Retina (tissue), 1 donor: ENCODE measurements around the gene URM1.
"Not testable (repeated sequence)": the region's sequence is repeated elsewhere in the genome, so short reads cannot be mapped to it uniquely, and the experiment has no call there.

Experiments used
- DNase-seq: peaks from one replicate; pipeline ENCODE4 v3.0.0-alpha.2; 2016

URM1 gene

GRCh38 chr9:128412120-128412790 lies 41.1 kb downstream of the URM1 start:
- peak; percentile 89 for DNase-seq

GRCh38 chr9:128413728-128414127 lies 42.6 kb downstream of the URM1 start:
- DNase-seq, result not testable (repeated sequence)

- no peak for DNase-seq
These were observed 43.3 kb downstream of the URM1 start for GRCh38 chr9:128414461-128414860.

- DNase-seq, result no peak
These were observed 44.1 kb downstream of the URM1 start for GRCh38 chr9:128415281-128415680.

- no peak for DNase-seq
These were observed 44.8 kb downstream of the URM1 start for GRCh38 chr9:128416014-128416413.

- no peak for DNase-seq
These were observed 45.4 kb downstream of the URM1 start for GRCh38 chr9:128416432-128417019.

GRCh38 chr9:128419061-128419925 lies 48.1 kb downstream of the URM1 start:
- DNase-seq, result peak; percentile 41

- peak; percentile 91 for DNase-seq
These were observed 49.0 kb downstream of the URM1 start for GRCh38 chr9:128420060-128420650.

- peak; percentile 78 for DNase-seq
These were observed 49.7 kb downstream of the URM1 start, which contains the start of gene CERCAM for GRCh38 chr9:128420651-128421481. Gene CERCAM (plus strand): TSS chr9:128420857. CDS start chr9:128420878, 21 bp downstream.

GRCh38 chr9:128421482-128421996 lies 50.4 kb downstream of the URM1 start:
- DNase-seq, result no peak

- DNase-seq, result not testable (repeated sequence)
These were observed 51.0 kb downstream of the URM1 start for GRCh38 chr9:128422022-128422782.

- no peak for DNase-seq
These were observed 51.6 kb downstream of the URM1 start for GRCh38 chr9:128422783-128423150.

- not testable (repeated sequence) for DNase-seq
These were observed 52.2 kb downstream of the URM1 start for GRCh38 chr9:128423356-128423755.

- no peak for DNase-seq
These were observed 53.1 kb downstream of the URM1 start for GRCh38 chr9:128424268-128424780.

GRCh38 chr9:128428644-128429512 lies 57.7 kb downstream of the URM1 start:
- DNase-seq, result peak; percentile 59

- DNase-seq, result no peak
These were observed 58.4 kb downstream of the URM1 start for GRCh38 chr9:128429513-128430086.

GRCh38 chr9:128431207-128431606 lies 60.0 kb downstream of the URM1 start:
- DNase-seq, result no peak

- DNase-seq, result no peak
These were observed 63.2 kb downstream of the URM1 start for GRCh38 chr9:128434340-128434739.

GRCh38 chr9:128435611-128436010 lies 64.4 kb downstream of the URM1 start:
- no peak for DNase-seq
